Lung (tissue), 12 donors: ENCODE results near the gene TBCD. TPM values are rescaled to one million over a fixed set of nuclear protein-coding genes. Genes with fewer than 3 reads are reported as not detected.

Experiments
- ATAC-seq: fragments of 200-7000 bp; cut with Tn5 transposase; one replicate; pipeline ENCODE4 v1.9.1; 2020; ENCODE audit warnings: moderate number of reproducible peaks; ENCODE audit not compliant: insufficient read depth, low FRiP score
- DNase-seq, 3 donors: peaks; one replicate each; pipeline ENCODE4 v3.0.0-alpha.2; 2013 to 2017
- H3K27ac ChIP-seq, 2 donors: one replicate each; pipeline ENCODE4 v1.5.1; 2013; ENCODE audit warnings: mild to moderate bottlenecking in 2 of 2, moderate library complexity in 2 of 2, control low read depth in 1 of 2, inconsistent platforms in 1 of 2, low read depth in 1 of 2, low read length in 1 of 2
- H3K27me3 ChIP-seq, 3 donors: one replicate each; pipeline ENCODE4 v1.5.1; 2013; ENCODE audit warnings: low read length in 2 of 3; ENCODE audit not compliant: control insufficient read depth in 3 of 3, insufficient read depth in 3 of 3
- H3K36me3 ChIP-seq, 4 donors: one replicate each; pipeline ENCODE4 v1.5.1; 2013; ENCODE audit warnings: low read length in 4 of 4, mild to moderate bottlenecking in 1 of 4, moderate library complexity in 1 of 4; ENCODE audit not compliant: control insufficient read depth in 4 of 4, insufficient read depth in 4 of 4
- H3K4me1 ChIP-seq, 5 donors: one replicate each; pipeline ENCODE4 v1.5.1; 2013; ENCODE audit warnings: low read length in 5 of 5, mild to moderate bottlenecking in 2 of 5, moderate library complexity in 1 of 5; ENCODE audit not compliant: control insufficient read depth in 5 of 5, insufficient read depth in 5 of 5
- H3K4me3 ChIP-seq: one replicate; pipeline ENCODE4 v1.5.1; 2013; ENCODE audit warnings: mild to moderate bottlenecking, control low read depth, moderate library complexity
- H3K9ac ChIP-seq, 2 donors: one replicate each; pipeline ENCODE4 v1.5.1; 2013; ENCODE audit warnings: low read length in 2 of 2, control low read depth in 1 of 2; ENCODE audit not compliant: insufficient read depth in 1 of 2
- H3K9me3 ChIP-seq, 4 donors: one replicate each; pipeline ENCODE4 v1.5.1; 2013; ENCODE audit warnings: low read length in 3 of 4, mild to moderate bottlenecking in 1 of 4, moderate library complexity in 1 of 4; ENCODE audit not compliant: control insufficient read depth in 4 of 4, insufficient read depth in 3 of 4
- WGBS, 2 donors: extraction: QIAGEN DNeasy Blood & Tissue Kit; methylation state at CpG; one replicate each; pipeline ENCODE4 v1.1.7; 2013; 5-methylcytosine and 5-hydroxymethylcytosine counted together
- polyA plus RNA-seq, 2 donors: library from polyadenylated mRNA; stranded (reverse); fragments of 200-250 nt; gene quantifications; one replicate each; pipeline ENCODE4 v1.2.1, GENCODE V29; 2013
- total RNA-seq, 2 donors: library from RNA; depleted of rRNA in 1 of 2; stranded (reverse); fragments of >200 nt in 1 of 2; gene quantifications; one replicate each; pipeline ENCODE4 v1.2.1, GENCODE V29; 2014 to 2021
- TF ChIP-seq, protein P1 (sequence below): IDR thresholded peaks from 2 replicates; pipeline ENCODE4 v1.5.1; 2012; ENCODE audit warnings: mild to moderate bottlenecking; ENCODE audit errors: control extremely low read depth, extremely low read depth
- donor health status: control.
- donor health status: control.
- donor health status: Bipolar disorder and iron deficiency.
- donor health status: healthy.
- donor health status: DM: yes; HTN: yes; CAD: no.

TBCD gene
- total and polyA plus RNA-seq, 4 donors, result 57.6 to 119 (median 90.3) TPM

- no peak overlapping the region for H3K27ac ChIP-seq
- H3K27me3 ChIP-seq, result no peaks in the 10 kb centered on the region
- 82 to 90% methylated on average over 23 of the region's 23 CpGs for WGBS, 2 donors
- H3K9me3 ChIP-seq, result no peaks in the 10 kb centered on the region
- no peak for DNase-seq
- peaks cover 0 to 18% (median 8%) of the 10 kb centered on the region in 5 donors for H3K4me1 ChIP-seq
- TF ChIP-seq, protein P1, sequence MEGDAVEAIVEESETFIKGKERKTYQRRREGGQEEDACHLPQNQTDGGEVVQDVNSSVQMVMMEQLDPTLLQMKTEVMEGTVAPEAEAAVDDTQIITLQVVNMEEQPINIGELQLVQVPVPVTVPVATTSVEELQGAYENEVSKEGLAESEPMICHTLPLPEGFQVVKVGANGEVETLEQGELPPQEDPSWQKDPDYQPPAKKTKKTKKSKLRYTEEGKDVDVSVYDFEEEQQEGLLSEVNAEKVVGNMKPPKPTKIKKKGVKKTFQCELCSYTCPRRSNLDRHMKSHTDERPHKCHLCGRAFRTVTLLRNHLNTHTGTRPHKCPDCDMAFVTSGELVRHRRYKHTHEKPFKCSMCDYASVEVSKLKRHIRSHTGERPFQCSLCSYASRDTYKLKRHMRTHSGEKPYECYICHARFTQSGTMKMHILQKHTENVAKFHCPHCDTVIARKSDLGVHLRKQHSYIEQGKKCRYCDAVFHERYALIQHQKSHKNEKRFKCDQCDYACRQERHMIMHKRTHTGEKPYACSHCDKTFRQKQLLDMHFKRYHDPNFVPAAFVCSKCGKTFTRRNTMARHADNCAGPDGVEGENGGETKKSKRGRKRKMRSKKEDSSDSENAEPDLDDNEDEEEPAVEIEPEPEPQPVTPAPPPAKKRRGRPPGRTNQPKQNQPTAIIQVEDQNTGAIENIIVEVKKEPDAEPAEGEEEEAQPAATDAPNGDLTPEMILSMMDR, result no peak
- no peak for ATAC-seq
- peaks cover 0 to 2% (median under 1%) of the 10 kb centered on the region in 4 donors for H3K36me3 ChIP-seq
- no peak overlapping the region for H3K4me3 ChIP-seq
- H3K9ac ChIP-seq, result no peak overlapping the region
Measured at GRCh38 chr17:82865274-82865673, 113.4 kb downstream of the TBCD start.

DNA sequence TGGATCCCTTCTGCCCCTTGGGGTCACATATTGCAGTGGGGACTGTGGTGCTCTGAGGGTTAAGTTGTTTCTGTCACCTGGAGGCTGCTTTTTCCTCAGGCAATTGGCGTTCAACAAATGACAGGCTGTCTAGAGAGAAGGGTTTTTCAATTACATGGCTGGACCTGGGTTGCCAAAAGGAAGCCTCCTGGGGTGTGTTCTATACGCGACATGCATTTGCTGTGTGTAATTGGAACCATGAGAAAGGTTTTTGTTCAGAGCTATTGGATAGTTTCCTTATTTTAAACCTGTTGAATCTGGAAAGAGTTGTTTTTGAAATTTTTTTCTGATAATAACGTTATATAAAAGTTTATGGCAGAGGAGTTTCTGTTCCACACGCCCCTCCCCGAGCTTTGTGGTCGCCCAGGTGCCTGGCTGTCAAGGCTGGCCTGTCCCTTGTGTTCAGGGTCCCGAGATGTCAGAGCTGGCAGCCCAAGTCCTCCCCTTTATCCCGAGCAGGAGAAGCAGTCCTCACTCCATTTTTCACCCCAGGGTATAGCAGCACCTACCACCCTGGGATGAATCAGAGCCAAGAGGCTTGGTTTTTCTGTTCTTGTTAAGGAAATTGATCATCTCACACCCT, 114.0 kb downstream of the TBCD start:
- Histone ChIP-seq H3K4me1 (peaks cover 0 to 14% (median 8%) of the 10 kb centered on the region in 5 donors), H3K27ac (no peak overlapping the region), H3K4me3 (no peak overlapping the region), H3K27me3 (no peaks in the 10 kb centered on the region), H3K9ac (peak overlapping the region in 1 of 2 donors; percentile 9), H3K9me3 (no peaks in the 10 kb centered on the region), H3K36me3 (peaks cover 3 to 8% (median 6%) of the 10 kb centered on the region in 4 donors)
- ATAC-seq, result no peak
- 82 to 83% methylated on average over 9 of the region's 9 CpGs for WGBS, 2 donors
- DNase-seq, result no peak
- TF ChIP-seq, protein P1, result no peak

DNA sequence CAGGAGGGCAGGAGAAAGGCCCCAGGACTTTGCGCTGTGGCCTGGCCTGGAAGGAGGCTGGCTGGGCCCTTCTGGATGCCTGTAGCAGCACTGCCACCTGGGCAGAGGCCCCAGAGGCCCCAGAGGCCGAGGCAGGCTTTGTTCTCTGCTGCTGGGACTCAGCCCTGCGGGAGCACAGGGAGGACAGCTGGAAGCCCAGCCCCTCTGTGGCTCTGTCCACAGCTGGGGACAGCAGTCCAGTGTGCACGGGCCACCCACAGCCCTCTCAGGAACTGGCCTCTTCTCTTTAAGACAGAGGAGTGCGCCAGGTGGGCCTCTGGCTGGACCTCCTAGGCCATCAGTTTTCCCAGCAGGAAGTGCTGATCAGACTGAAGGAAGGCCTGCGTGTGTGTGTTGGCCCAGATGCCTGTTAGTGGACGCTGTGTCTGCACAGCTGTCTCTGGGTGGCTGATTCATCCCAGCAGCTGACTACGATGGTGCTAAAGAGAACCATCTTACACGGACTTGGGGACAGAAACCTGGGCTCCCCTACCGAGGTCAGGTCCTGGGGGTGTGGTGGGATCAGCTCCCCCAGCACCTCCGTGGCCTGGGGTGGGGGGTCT, 114.8 kb downstream of the TBCD start:
- TF ChIP-seq, protein P1, result no peak
- H3K4me1 ChIP-seq, result peaks cover 0 to 14% (median 8%) of the 10 kb centered on the region in 5 donors
- H3K27ac ChIP-seq, result peak overlapping the region in 1 of 2 donors; percentile 57
- ATAC-seq (no peak), DNase-seq (peak; percentile 61 to 74 (median 62))
- no peak overlapping the region for H3K4me3 ChIP-seq
- peak overlapping the region in 1 of 2 donors; percentile 9 for H3K9ac ChIP-seq
- H3K9me3 ChIP-seq, result no peaks in the 10 kb centered on the region
- WGBS, 2 donors, result 76 to 90% methylated on average over 11 of the region's 11 CpGs
- H3K36me3 ChIP-seq, result peaks cover 3 to 10% (median 9%) of the 10 kb centered on the region in 4 donors
- no peaks in the 10 kb centered on the region for H3K27me3 ChIP-seq
